Stromal cell of bone marrow (primary cell): ENCODE results near the gene CTNNBIP1.
A peak's percentile ranks its signal among the peaks of the same experiment; 100 is the strongest.

ENCODE experiments used
- DNase-seq: peaks from one replicate; pipeline ENCODE4 v3.0.0-alpha.2; 2012; ENCODE audit warnings: low read depth

CTNNBIP1 gene

GRCh38 chr1:9877962-9878361, 32.1 kb downstream of the CTNNBIP1 start:
- no peak for DNase-seq

- no peak for DNase-seq
Observed at GRCh38 chr1:9875636-9876000, 34.5 kb downstream of the CTNNBIP1 start.

GRCh38 chr1:9874959-9875635, 35.0 kb downstream of the CTNNBIP1 start:
- peak; percentile 32 for DNase-seq

- DNase-seq = no peak
Observed at GRCh38 chr1:9874412-9874811, 35.7 kb downstream of the CTNNBIP1 start.

- DNase-seq = no peak
Observed at GRCh38 chr1:9873992-9874391, 36.1 kb downstream of the CTNNBIP1 start.

- no peak for DNase-seq
Observed at GRCh38 chr1:9873385-9873784, 36.7 kb downstream of the CTNNBIP1 start.

GRCh38 chr1:9872430-9873165, 37.5 kb downstream of the CTNNBIP1 start:
- DNase-seq = no peak

- DNase-seq = no peak
Observed at GRCh38 chr1:9871707-9872425, 38.2 kb downstream of the CTNNBIP1 start.

- no peak for DNase-seq
Observed at GRCh38 chr1:9871021-9871420, 39.0 kb downstream of the CTNNBIP1 start.

GRCh38 chr1:9870572-9870971, 39.5 kb downstream of the CTNNBIP1 start:
- no peak for DNase-seq

GRCh38 chr1:9869831-9870251, 40.2 kb downstream of the CTNNBIP1 start:
- no peak for DNase-seq

- no peak for DNase-seq
Observed at GRCh38 chr1:9868244-9868590, 41.9 kb downstream of the CTNNBIP1 start.

GRCh38 chr1:9867408-9868243, 42.4 kb downstream of the CTNNBIP1 start:
- peak; percentile 33 for DNase-seq

- DNase-seq = no peak
Observed at GRCh38 chr1:9866836-9867235, 43.2 kb downstream of the CTNNBIP1 start.

- DNase-seq = no peak
Observed at GRCh38 chr1:9865724-9866123, 44.3 kb downstream of the CTNNBIP1 start.

GRCh38 chr1:9863371-9863770, 46.7 kb downstream of the CTNNBIP1 start:
- DNase-seq = no peak

GRCh38 chr1:9861360-9861759, 48.7 kb downstream of the CTNNBIP1 start:
- DNase-seq = no peak

GRCh38 chr1:9860887-9861286, 49.2 kb downstream of the CTNNBIP1 start:
- no peak for DNase-seq

GRCh38 chr1:9859281-9860014, 50.6 kb downstream of the CTNNBIP1 start:
- DNase-seq = no peak

GRCh38 chr1:9858293-9859035, 51.6 kb downstream of the CTNNBIP1 start:
- no peak for DNase-seq

- DNase-seq = no peak
Observed at GRCh38 chr1:9855186-9855585, 54.9 kb downstream of the CTNNBIP1 start.
